Astrocyte (in vitro differentiated cells and primary cell): Measurements from ENCODE around the gene IL12RB1.

Experiments used
- CTCF ChIP-seq: IDR thresholded peaks from 2 replicates; pipeline ENCODE4 v1.5.1; 2011; ENCODE audit warnings: low read depth, mild to moderate bottlenecking, inconsistent platforms, low read length, moderate library complexity; ENCODE audit not compliant: insufficient read depth
- EZH2 ChIP-seq: IDR thresholded peaks from 2 replicates; pipeline ENCODE4 v1.6.1; 2012; ENCODE audit warnings: mild to moderate bottlenecking, low read length, inconsistent platforms; ENCODE audit not compliant: insufficient read depth

DNA sequence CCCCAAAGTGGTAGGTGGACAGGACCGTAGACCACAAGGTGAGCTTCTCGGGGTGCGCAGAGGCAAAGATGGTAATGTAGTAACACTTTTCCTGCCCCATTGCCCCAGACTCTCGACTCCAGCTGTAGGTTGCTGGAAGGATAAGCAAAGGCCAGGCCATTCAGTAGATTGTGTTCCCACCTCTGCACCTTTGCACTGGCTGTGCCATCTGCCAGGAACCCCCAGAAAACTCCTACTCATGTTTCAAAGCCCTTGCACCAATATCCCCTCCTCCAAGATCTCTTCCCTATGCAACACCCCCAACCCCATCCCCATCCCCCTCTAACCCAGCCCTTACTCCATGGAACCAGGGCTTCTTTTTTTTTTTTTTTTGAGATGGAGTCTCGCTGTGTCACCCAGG lies 18.3 kb downstream of the IL12RB1 start:
- TF ChIP-seq CTCF (no peak), EZH2 (no peak)
